ENCODE data around the gene RAB7A. TPM values are rescaled to one million over a fixed set of nuclear protein-coding genes. Genes with fewer than 3 reads are reported as not detected.

The RAB7A gene
- total and polyA plus RNA-seq, 2 of the 13 experiments (the other 11 are each of a cell fraction or from before 2014, with no cell fraction given) = 26.5 to 182 TPM

DNA sequence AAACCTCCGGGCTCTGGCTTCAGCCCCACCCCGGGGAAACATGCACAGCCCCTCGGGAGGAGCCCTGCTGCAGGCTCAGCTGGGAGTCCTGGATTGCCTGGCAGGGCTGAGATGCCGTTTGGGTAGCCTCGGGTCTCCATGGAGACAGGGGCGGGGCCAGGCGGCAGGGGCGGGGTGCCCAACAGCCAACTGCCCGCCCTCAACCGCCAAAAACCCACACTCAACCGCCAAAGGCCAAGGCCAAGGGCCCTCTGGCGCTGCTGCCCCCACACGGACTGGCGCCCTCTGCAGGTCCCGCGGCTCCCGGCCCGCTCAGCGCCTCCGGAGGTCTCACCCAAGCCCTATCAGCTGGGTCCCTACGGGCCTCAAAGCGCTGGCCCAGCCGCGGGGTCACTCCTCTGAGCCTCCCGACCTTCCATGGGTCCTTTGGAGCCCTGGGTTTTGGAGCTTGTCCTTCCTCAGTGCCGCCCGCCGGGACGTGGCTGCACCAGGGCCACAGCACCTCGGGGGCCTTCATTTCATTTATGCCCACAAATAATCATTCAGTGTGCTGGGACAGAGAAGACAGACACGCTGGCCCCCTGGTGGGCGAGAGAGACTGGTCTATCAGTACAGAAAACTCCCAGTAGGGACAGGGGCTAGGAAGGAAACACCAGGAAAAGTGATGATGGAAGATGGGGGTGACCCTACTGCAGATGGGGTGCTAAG, 119.9 kb downstream of the RAB7A start (continued):
- TF ChIP-seq SP1 (IDR thresholded peaks at IDR 0.05) (no peak), SP1 (CRISPR knock-in tag; IDR thresholded peaks at IDR 0.05) (peak; percentile 57; the same call in 1 of the 2 replicates), ZNF567 (CRISPR knock-in tag; IDR thresholded peaks at IDR 0.05; ENCODE audit: borderline replicate concordance) (0 out of 2 replicates have a peak, but pooled peaks have one; percentile 54), MAZ (IDR thresholded peaks at IDR 0.05; ENCODE audit: borderline replicate concordance, low read depth, low read length) (peak; percentile 41; the same call in 1 of the 2 replicates), MAZ (CRISPR knock-in tag; IDR thresholded peaks at IDR 0.05; ENCODE audit: low read depth) (peak; percentile 49; the same call in 1 of the 2 replicates), ZMYM4 (CRISPR knock-in tag; IDR thresholded peaks at IDR 0.05) (peak; percentile 64; the same call in 1 of the 2 replicates), YY1 (IDR thresholded peaks at IDR 0.05; ENCODE audit: insufficient read depth, insufficient replicate concordance, low read depth, low read length) (no peak), ZNF121 (CRISPR knock-in tag; IDR thresholded peaks at IDR 0.05) (0 out of 2 replicates have a peak, but pooled peaks have one; percentile 35), KDM4B (CRISPR knock-in tag; IDR thresholded peaks at IDR 0.05) (no peak), JUN (CRISPR knock-in tag; IDR thresholded peaks at IDR 0.05) (no peak), BRD4 (CRISPR knock-in tag; IDR thresholded peaks at IDR 0.05) (0 out of 2 replicates have a peak, but pooled peaks have one; percentile 46), NCOA5 (CRISPR knock-in tag; IDR thresholded peaks at IDR 0.05) (no peak), DNMT1 (CRISPR knock-in tag; IDR thresholded peaks at IDR 0.05) (0 out of 2 replicates have a peak, but pooled peaks have one; percentile 34)
- TF ChIP-seq, protein P1, sequence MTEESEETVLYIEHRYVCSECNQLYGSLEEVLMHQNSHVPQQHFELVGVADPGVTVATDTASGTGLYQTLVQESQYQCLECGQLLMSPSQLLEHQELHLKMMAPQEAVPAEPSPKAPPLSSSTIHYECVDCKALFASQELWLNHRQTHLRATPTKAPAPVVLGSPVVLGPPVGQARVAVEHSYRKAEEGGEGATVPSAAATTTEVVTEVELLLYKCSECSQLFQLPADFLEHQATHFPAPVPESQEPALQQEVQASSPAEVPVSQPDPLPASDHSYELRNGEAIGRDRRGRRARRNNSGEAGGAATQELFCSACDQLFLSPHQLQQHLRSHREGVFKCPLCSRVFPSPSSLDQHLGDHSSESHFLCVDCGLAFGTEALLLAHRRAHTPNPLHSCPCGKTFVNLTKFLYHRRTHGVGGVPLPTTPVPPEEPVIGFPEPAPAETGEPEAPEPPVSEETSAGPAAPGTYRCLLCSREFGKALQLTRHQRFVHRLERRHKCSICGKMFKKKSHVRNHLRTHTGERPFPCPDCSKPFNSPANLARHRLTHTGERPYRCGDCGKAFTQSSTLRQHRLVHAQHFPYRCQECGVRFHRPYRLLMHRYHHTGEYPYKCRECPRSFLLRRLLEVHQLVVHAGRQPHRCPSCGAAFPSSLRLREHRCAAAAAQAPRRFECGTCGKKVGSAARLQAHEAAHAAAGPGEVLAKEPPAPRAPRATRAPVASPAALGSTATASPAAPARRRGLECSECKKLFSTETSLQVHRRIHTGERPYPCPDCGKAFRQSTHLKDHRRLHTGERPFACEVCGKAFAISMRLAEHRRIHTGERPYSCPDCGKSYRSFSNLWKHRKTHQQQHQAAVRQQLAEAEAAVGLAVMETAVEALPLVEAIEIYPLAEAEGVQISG (CRISPR knock-in tag; IDR thresholded peaks at IDR 0.05) = peak; percentile 61; the same call in 1 of the 2 replicates
- TF ChIP-seq, protein P2, sequence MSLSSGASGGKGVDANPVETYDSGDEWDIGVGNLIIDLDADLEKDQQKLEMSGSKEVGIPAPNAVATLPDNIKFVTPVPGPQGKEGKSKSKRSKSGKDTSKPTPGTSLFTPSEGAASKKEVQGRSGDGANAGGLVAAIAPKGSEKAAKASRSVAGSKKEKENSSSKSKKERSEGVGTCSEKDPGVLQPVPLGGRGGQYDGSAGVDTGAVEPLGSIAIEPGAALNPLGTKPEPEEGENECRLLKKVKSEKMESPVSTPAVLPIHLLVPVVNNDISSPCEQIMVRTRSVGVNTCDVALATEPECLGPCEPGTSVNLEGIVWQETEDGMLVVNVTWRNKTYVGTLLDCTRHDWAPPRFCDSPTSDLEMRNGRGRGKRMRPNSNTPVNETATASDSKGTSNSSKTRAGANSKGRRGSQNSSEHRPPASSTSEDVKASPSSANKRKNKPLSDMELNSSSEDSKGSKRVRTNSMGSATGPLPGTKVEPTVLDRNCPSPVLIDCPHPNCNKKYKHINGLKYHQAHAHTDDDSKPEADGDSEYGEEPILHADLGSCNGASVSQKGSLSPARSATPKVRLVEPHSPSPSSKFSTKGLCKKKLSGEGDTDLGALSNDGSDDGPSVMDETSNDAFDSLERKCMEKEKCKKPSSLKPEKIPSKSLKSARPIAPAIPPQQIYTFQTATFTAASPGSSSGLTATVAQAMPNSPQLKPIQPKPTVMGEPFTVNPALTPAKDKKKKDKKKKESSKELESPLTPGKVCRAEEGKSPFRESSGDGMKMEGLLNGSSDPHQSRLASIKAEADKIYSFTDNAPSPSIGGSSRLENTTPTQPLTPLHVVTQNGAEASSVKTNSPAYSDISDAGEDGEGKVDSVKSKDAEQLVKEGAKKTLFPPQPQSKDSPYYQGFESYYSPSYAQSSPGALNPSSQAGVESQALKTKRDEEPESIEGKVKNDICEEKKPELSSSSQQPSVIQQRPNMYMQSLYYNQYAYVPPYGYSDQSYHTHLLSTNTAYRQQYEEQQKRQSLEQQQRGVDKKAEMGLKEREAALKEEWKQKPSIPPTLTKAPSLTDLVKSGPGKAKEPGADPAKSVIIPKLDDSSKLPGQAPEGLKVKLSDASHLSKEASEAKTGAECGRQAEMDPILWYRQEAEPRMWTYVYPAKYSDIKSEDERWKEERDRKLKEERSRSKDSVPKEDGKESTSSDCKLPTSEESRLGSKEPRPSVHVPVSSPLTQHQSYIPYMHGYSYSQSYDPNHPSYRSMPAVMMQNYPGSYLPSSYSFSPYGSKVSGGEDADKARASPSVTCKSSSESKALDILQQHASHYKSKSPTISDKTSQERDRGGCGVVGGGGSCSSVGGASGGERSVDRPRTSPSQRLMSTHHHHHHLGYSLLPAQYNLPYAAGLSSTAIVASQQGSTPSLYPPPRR (CRISPR knock-in tag; IDR thresholded peaks at IDR 0.05; ENCODE audit: borderline replicate concordance) = peak; percentile 41; the same call in 1 of the 2 replicates
- TF ChIP-seq, protein P3, sequence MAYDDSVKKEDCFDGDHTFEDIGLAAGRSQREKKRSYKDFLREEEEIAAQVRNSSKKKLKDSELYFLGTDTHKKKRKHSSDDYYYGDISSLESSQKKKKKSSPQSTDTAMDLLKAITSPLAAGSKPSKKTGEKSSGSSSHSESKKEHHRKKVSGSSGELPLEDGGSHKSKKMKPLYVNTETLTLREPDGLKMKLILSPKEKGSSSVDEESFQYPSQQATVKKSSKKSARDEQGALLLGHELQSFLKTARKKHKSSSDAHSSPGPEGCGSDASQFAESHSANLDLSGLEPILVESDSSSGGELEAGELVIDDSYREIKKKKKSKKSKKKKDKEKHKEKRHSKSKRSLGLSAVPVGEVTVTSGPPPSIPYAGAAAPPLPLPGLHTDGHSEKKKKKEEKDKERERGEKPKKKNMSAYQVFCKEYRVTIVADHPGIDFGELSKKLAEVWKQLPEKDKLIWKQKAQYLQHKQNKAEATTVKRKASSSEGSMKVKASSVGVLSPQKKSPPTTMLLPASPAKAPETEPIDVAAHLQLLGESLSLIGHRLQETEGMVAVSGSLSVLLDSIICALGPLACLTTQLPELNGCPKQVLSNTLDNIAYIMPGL (CRISPR knock-in tag; IDR thresholded peaks at IDR 0.05; ENCODE audit: borderline replicate concordance in 1 of 2, low read depth in 1 of 2) = peak; percentile 62 to 83
- TF ChIP-seq, protein P4, sequence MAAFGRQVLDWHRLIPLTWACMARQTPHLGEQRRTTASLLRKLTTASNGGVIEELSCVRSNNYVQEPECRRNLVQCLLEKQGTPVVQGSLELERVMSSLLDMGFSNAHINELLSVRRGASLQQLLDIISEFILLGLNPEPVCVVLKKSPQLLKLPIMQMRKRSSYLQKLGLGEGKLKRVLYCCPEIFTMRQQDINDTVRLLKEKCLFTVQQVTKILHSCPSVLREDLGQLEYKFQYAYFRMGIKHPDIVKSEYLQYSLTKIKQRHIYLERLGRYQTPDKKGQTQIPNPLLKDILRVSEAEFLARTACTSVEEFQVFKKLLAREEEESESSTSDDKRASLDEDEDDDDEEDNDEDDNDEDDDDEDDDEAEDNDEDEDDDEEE (CRISPR knock-in tag; IDR thresholded peaks at IDR 0.05) = peak; percentile 78; the same call in 1 of the 2 replicates
